Omental fat pad (tissue), 4 donors: ENCODE results near the gene HS1BP3. TPM values are rescaled to one million over a fixed set of nuclear protein-coding genes. Genes with fewer than 3 reads are reported as not detected.
A peak's percentile ranks its signal among the peaks of the same experiment; 100 is the strongest.

ENCODE experiments used
- ATAC-seq: fragments of 150-250 bp; one replicate; pipeline ENCODE4 v1.9.1; 2016; ENCODE audit warnings: mild to moderate bottlenecking, moderate library complexity; ENCODE audit not compliant: low FRiP score
- DNase-seq: peaks from one replicate; pipeline ENCODE4 v3.0.0-alpha.2; 2019; ENCODE audit warnings: low spot score
- total RNA-seq, 4 donors: library from RNA; depleted of rRNA; stranded (reverse); fragments of >200 nt; gene quantifications; one replicate each; pipeline ENCODE4 v1.1.0, GENCODE V29; 2016
- TF ChIP-seq, protein P1 (sequence below), 3 donors: fragments of 450-650 bp; IDR thresholded peaks; one replicate each; pipeline ENCODE4 v1.5.1; 2016 to 2017; ENCODE audit warnings: antibody characterized with exemption in 3 of 3, mild to moderate bottlenecking in 3 of 3, moderate library complexity in 2 of 3

Gene HS1BP3
- total RNA-seq, 4 donors from 2014 or later, result 17.7 to 30.3 (median 22.8) TPM

DNA sequence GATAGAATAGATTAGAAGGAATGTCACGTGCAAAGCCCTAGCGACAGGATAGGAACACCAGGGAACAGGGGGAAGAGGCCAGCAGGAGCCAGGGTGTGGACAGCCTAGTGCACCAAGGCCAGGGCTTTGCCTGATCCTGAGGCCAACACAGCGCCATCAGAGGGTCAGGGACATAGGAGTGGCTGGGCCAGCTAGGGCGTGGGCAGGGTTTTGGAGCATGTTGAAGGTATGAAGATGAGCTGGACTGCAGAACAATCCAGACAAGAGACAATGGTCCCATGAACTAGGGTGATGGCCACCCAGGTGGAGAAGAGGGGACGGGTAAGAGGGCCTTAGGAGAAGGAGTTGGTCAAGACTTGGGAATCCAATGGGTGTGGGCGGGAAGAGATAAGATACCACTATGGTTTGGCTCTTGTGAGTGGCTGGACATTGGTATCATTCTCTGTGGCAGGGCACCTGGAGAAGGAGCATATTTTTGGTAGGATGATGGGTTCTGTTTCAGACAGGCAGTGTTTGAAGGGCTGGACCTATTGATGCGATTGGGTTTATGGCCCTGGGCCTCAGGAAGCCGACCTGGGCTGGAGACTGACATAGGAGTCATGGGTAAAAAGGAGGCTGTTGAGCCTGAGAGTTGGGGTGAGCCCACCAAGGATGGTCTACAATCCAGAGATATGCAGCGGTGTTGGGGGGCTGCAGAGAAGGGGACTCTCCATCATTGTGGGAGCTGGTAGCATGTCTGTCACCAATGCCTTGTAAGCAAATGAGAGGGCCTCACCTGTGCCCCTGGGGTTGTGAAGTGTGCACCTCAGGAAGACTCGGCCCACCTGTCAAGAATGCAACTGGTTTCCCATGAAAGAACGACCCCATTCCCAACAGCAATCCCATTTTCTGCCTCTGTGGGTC, 2.0 kb upstream of the HS1BP3 start:
- TF ChIP-seq, protein P1, sequence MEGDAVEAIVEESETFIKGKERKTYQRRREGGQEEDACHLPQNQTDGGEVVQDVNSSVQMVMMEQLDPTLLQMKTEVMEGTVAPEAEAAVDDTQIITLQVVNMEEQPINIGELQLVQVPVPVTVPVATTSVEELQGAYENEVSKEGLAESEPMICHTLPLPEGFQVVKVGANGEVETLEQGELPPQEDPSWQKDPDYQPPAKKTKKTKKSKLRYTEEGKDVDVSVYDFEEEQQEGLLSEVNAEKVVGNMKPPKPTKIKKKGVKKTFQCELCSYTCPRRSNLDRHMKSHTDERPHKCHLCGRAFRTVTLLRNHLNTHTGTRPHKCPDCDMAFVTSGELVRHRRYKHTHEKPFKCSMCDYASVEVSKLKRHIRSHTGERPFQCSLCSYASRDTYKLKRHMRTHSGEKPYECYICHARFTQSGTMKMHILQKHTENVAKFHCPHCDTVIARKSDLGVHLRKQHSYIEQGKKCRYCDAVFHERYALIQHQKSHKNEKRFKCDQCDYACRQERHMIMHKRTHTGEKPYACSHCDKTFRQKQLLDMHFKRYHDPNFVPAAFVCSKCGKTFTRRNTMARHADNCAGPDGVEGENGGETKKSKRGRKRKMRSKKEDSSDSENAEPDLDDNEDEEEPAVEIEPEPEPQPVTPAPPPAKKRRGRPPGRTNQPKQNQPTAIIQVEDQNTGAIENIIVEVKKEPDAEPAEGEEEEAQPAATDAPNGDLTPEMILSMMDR (IDR thresholded peaks at IDR 0.05), result no peak
- DNase-seq, result no peak
- no peak for ATAC-seq

DNA sequence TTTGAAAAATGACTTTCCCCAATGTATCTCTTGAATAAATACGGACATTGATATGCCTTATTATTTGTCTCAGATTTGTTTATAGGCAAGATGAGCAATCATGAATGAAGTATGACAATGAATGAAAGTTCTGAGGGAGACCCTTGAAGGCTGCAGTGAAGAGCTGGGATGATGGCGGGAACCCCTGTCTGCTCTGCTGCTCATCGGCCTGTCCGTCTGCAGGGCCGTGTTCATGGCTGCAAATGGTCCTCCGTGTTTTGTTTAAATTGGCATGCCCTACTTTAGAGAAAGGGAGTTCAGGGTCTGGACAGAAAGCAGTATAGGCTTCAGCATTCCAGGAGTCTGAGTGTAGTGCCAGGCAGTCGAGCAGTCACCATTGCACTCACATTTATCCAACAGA, 1.2 kb upstream of the HS1BP3 start:
- no peak for DNase-seq
- TF ChIP-seq, protein P1 (IDR thresholded peaks at IDR 0.05), result no peak
- no peak for ATAC-seq

DNA sequence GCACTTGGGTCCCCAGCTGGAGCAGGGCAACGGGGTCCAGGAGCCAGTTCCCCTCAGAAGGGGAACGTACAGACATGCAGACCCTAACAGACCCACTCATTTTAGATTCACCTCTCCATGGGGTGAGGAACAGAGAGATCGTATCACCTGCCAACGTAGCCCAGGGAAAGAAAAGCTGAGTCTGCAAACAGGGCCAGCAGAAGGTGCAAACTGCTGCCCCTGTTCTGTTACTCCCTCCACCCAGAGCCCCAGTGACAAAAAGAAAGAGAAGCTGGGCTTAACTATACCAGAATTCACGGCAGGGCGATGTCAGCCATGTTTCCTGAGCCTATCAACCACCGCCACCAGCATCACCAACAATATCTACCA, 817 bp upstream of the HS1BP3 start:
- DNase-seq (no peak), ATAC-seq (no peak)
- TF ChIP-seq, protein P1 (IDR thresholded peaks at IDR 0.05), result no peak

DNA sequence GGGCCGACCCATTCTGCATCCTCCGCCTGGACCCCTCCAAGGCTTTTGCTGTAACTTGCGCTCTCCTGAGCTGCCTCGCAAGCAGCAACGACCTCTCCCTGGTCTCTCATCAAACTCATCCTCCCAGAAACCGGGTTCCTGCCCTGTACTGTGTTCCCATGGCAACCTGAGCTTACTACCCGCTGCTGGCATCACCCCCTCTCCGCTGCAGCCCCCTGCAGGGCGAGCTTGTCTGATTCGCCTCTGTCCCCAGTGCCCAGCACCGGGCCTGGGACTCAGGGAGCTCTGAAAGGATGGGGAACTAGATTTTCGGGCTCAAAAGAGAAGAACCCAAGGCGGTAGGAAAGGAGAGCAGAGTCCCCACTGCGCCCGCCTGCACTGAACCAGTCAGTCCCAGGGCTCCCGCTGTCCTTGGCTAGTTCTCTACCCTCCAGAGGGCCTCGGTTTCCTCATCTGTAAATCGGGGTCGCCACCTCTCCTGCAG, 463 bp downstream of the HS1BP3 start:
- TF ChIP-seq, protein P1 (IDR thresholded peaks at IDR 0.05), result no peak
- DNase-seq, result no peak
- peak; percentile 8 for ATAC-seq

DNA sequence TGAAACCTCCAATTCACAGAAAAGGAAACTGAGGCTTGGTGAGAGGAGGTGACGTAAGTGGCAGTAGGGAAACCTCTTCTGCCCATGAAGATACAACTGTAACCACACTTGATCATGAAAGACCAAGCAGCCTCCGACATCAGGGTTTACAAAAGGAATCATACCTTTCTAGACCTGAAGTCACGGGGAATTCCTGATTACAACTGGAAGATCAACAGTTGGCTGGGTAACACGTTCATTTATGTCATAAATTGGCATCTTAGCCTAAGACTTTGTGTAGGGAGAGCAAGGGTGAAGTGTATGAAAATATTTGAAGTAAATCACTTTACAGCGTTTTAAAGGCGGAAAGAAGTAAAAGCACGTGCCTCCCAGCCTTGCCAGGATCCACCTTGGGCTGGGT, 922 bp downstream of the HS1BP3 start:
- no peak for DNase-seq
- no peak for ATAC-seq
- TF ChIP-seq, protein P1 (IDR thresholded peaks at IDR 0.05), result no peak

DNA sequence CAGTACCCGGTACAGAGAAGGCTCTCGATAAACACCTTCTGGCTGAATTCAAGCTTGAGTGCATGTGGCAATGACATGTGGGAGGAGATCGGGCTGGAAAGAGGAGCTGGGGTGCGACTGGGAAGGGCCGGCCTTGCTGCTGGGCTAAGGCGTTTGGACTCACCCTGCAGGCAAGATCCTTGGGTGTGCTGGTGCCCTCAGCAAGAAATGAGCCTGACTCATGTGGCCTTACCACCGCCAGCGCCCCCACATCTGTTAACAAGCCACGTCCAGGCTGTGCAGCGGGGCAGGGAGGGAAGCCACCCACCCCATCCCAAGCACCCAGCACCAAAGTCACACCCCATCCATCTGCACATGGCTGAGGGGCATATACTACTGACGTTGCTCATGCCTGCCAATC, 1.3 kb downstream of the HS1BP3 start:
- ATAC-seq (no peak), DNase-seq (no peak)
- TF ChIP-seq, protein P1 (IDR thresholded peaks at IDR 0.05), result no peak

DNA sequence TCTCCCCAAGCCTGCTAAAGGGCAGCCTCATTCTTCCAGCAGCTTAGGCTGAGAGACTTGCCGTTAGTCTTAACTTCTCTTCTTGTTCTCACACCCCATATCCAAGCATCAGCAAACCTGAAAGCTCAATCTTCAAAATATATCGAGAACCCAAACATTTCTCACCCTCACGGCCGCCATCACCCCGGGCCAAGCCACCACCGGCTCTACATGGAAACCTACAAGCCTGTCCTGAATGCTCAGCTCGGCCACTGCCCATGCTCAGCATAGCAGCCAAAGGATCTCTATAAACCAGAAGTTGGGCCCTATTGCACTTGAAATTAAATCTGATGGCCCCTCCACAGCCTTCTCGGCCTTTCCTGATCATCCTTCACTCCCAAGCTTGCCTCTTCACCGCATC, 2.1 kb downstream of the HS1BP3 start:
- ATAC-seq (no peak), DNase-seq (no peak)
- TF ChIP-seq, protein P1 (IDR thresholded peaks at IDR 0.05), result no peak
